ENCODE measurements around the gene TCF7. TPM values are rescaled to one million over a fixed set of nuclear protein-coding genes. Genes with fewer than 3 reads are reported as not detected.

Gene TCF7
- total and polyA plus RNA-seq, 2 of the 13 experiments (the other 11 are each of a cell fraction or from before 2014, with no cell fraction given), result 6.3 to 6.8 TPM

- Histone ChIP-seq H2AFZ (ENCODE audit: low read length) (no peak overlapping the region), H3K4me3 (replicated peaks in 1 of 3; ENCODE audit: insufficient read depth in 1 of 3, low read depth in 2 of 3, low read length in 3 of 3) (no peak overlapping the region), H4K20me1 (ENCODE audit: insufficient read depth, low read length) (no peaks in the 10 kb centered on the region), H3K4me2 (ENCODE audit: low read depth, low read length) (no peak overlapping the region), H3K9ac (ENCODE audit: insufficient read depth, low read depth, low read length) (no peak overlapping the region), H3K4me1 (ENCODE audit: insufficient read depth, low read length) (peaks cover 26% of the 10 kb centered on the region), H3K27me3 (ENCODE audit: control insufficient read depth in 1 of 2, insufficient read depth in 2 of 2, low read length in 2 of 2) (no peaks in the 10 kb centered on the region), H3K9me3 (ENCODE audit: low read length) (no peaks in the 10 kb centered on the region), H3K79me2 (ENCODE audit: insufficient read depth, low read length) (no peaks in the 10 kb centered on the region), H3K27ac (ENCODE audit: extremely low read length, insufficient read depth, low read length) (no peak overlapping the region), H3K36me3 (replicated peaks in 1 of 2; ENCODE audit: control insufficient read depth in 1 of 2, insufficient read depth in 2 of 2, low read length in 2 of 2) (peaks cover 0 to 6% of the 10 kb centered on the region in 2 experiments; a peak in 3 of 5 replicates)
- no TSS peak for BruUV-seq (replicated peaks)
- no peak for DNase-seq (ENCODE audit: low spot score)
- in situ Hi-C loops (cut with HindIII; ENCODE audit: extremely low pct_ligation_motif_present, low pct_unique_long_range_greater_than_20kb) (no loop called here), intact Hi-C loops (cut with micrococcal nuclease; ENCODE audit: unreplicated experiment) (no loop called here)
- 89% methylated on average over 3 of the region's 3 CpGs for WGBS (ENCODE audit: low lambda C conversion rate)
- no peak for ATAC-seq
- ChIA-PET POLR2A (no interaction called here), CTCF (ENCODE audit: low intra/inter-chr PET ratio, low total read pairs) (no interaction called here)
- FAIRE-seq, result no peak
- TF ChIP-seq MBNL3 (CRISPR knock-in tag; conservative IDR thresholded peaks at IDR 0.05), result no peak
- TF ChIP-seq MLX (CRISPR knock-in tag; IDR thresholded peaks at IDR 0.05), result no peak
- TF ChIP-seq KIAA2018 (CRISPR knock-in tag; IDR thresholded peaks at IDR 0.05; ENCODE audit: borderline replicate concordance), result no peak
- no peak for TF ChIP-seq ZSCAN30 (CRISPR knock-in tag; IDR thresholded peaks at IDR 0.05)
- no peak for TF ChIP-seq HMGXB3 (CRISPR knock-in tag; IDR thresholded peaks at IDR 0.05; ENCODE audit: borderline replicate concordance)
- no peak for TF ChIP-seq ZFP91 (CRISPR knock-in tag; IDR thresholded peaks at IDR 0.05; ENCODE audit: borderline replicate concordance)
- TF ChIP-seq GATAD1 (CRISPR knock-in tag; IDR thresholded peaks at IDR 0.05), result no peak
- TF ChIP-seq ZNF367 (CRISPR knock-in tag; IDR thresholded peaks at IDR 0.05; ENCODE audit: borderline replicate concordance), result no peak
- TF ChIP-seq ZNF33B (CRISPR knock-in tag; IDR thresholded peaks at IDR 0.05), result no peak
- TF ChIP-seq ASH2L (IDR thresholded peaks at IDR 0.05; ENCODE audit: insufficient read length, low read depth, low read length), result no peak
Measured at GRCh38 chr5:134122530-134122929, 8.0 kb downstream of the TCF7 start.

Measured in HepG2 (cell line).